Measurements from ENCODE around the gene FADS3. TPM values are rescaled to one million over a fixed set of nuclear protein-coding genes. Genes with fewer than 3 reads are reported as not detected.

Gene FADS3
- total RNA-seq, 1 experiment from 2014 or later, result 22.6 TPM

DNA sequence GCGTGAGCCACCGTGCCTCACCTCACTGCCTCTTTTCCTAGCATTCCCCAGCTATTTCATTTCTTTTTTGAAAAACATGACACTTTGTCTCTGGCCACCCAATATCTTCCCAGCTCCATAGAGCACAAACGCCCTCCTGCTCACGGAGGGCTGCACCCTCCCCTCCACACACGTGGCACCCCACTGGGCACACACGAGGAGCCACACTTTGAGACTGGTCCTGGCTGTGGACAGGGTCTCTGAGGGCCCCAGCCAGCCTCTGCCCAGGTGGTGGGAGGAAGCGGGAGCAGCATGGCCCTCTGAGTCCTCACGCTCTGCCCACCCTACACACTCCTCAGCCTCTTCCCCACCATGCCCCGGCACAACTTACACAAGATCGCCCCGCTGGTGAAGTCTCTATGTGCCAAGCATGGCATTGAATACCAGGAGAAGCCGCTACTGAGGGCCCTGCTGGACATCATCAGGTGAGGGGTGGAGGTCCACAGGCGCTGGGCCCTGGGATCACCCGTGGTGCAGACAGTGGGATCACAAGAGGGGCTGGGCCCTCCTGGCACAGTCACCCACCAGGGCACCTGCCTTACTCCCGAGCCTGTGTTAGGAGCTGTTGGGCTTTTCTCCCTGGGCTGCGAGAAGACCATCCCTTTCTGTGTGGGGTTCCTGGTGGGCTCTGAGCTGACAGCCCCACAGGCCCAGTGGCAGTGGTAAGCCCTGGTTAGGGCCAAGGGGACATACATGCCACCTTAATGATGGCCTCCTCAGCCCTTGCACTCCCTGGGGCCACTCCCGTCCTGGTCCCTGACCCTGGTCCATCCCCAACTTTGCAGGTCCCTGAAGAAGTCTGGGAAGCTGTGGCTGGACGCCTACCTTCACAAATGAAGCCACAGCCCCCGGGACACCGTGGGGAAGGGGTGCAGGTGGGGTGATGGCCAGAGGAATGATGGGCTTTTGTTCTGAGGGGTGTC is 26.2 kb downstream of the FADS3 start:
- in situ Hi-C loops (cut with HindIII; ENCODE audit: low pct_unique_long_range_greater_than_20kb, low sequenced_read_pairs), result no loop called here

DNA sequence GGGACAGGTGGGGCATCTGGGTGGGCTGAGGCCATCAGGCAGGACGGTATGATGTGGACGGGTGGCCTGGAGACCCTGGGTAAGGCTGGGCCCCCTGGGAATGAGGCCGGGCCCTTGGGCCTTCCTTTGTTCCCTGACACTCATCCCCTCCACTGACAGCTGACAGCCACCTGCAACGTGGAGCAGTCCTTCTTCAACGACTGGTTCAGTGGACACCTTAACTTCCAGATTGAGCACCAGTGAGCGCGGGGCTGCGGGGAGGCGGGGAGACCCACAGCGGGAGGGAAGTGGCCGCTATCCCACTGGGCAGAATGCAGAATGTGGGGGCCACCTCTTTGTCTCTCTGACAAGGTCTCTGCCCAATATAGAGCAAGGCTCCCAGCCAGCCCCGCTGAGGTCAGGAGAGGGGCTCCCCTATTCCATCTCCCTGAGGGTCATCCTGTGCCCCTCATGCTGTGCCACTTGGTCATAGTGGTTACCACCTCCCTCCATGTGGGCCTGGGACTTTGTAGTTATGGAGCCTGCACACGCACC is 27.7 kb downstream of the FADS3 start:
- Histone ChIP-seq H3K4me1 (ENCODE audit: control insufficient read depth, insufficient read depth, low read length) (no peaks in the 10 kb centered on the region; the same call in 1 of the 2 replicates), H3K27ac (ENCODE audit: low read length) (no peak overlapping the region), H3K9me3 (ENCODE audit: control insufficient read depth, insufficient read depth, low read depth, low read length) (no peaks in the 10 kb centered on the region), H3K27me3 (ENCODE audit: control insufficient read depth, insufficient read depth, low read length) (no peaks in the 10 kb centered on the region), H3K4me3 (ENCODE audit: low read depth in 2 of 2, low read length in 2 of 2) (no peak overlapping the region), H3K36me3 (ENCODE audit: control insufficient read depth, insufficient read depth, low read length) (no peaks in the 10 kb centered on the region; the same call in 1 of the 2 replicates)
- no TSS peak for BruUV-seq (replicated peaks)
- intact Hi-C loops (cut with micrococcal nuclease; ENCODE audit: unreplicated experiment), result no loop called here
- no peak for ATAC-seq
- POLR2A ChIA-PET, result interaction anchor here (0.6 kb wide), 1 partner anchor 67 kb away, joined by 3 read pairs; no protein-coding TSS in a partner anchor
- CTCF ChIA-PET, result interaction anchor here (0.5 kb wide), 1 partner anchor 110 kb away, joined by 3 read pairs; no protein-coding TSS in a partner anchor
- TF ChIP-seq, protein P1, sequence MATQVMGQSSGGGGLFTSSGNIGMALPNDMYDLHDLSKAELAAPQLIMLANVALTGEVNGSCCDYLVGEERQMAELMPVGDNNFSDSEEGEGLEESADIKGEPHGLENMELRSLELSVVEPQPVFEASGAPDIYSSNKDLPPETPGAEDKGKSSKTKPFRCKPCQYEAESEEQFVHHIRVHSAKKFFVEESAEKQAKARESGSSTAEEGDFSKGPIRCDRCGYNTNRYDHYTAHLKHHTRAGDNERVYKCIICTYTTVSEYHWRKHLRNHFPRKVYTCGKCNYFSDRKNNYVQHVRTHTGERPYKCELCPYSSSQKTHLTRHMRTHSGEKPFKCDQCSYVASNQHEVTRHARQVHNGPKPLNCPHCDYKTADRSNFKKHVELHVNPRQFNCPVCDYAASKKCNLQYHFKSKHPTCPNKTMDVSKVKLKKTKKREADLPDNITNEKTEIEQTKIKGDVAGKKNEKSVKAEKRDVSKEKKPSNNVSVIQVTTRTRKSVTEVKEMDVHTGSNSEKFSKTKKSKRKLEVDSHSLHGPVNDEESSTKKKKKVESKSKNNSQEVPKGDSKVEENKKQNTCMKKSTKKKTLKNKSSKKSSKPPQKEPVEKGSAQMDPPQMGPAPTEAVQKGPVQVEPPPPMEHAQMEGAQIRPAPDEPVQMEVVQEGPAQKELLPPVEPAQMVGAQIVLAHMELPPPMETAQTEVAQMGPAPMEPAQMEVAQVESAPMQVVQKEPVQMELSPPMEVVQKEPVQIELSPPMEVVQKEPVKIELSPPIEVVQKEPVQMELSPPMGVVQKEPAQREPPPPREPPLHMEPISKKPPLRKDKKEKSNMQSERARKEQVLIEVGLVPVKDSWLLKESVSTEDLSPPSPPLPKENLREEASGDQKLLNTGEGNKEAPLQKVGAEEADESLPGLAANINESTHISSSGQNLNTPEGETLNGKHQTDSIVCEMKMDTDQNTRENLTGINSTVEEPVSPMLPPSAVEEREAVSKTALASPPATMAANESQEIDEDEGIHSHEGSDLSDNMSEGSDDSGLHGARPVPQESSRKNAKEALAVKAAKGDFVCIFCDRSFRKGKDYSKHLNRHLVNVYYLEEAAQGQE (IDR thresholded peaks at IDR 0.05; ENCODE audit: insufficient read depth in 1 of 2, low read depth in 2 of 2, low read length in 1 of 2), result no peak
- TF ChIP-seq SIN3A (IDR thresholded peaks at IDR 0.05; ENCODE audit: borderline replicate concordance, insufficient read depth, low read depth, low read length) (no peak), POLR2AphosphoS5 (IDR thresholded peaks at IDR 0.05; ENCODE audit: low read depth, low read length) (no peak), TCF7L2 (IDR thresholded peaks at IDR 0.05; ENCODE audit: low read depth, low read length) (no peak)
- TF ChIP-seq, protein P2, sequence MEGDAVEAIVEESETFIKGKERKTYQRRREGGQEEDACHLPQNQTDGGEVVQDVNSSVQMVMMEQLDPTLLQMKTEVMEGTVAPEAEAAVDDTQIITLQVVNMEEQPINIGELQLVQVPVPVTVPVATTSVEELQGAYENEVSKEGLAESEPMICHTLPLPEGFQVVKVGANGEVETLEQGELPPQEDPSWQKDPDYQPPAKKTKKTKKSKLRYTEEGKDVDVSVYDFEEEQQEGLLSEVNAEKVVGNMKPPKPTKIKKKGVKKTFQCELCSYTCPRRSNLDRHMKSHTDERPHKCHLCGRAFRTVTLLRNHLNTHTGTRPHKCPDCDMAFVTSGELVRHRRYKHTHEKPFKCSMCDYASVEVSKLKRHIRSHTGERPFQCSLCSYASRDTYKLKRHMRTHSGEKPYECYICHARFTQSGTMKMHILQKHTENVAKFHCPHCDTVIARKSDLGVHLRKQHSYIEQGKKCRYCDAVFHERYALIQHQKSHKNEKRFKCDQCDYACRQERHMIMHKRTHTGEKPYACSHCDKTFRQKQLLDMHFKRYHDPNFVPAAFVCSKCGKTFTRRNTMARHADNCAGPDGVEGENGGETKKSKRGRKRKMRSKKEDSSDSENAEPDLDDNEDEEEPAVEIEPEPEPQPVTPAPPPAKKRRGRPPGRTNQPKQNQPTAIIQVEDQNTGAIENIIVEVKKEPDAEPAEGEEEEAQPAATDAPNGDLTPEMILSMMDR (IDR thresholded peaks at IDR 0.05), result no peak
- no peak for DNase-seq (ENCODE audit: low read depth, low spot score)
- in situ Hi-C loops (cut with HindIII; ENCODE audit: low pct_unique_long_range_greater_than_20kb, low sequenced_read_pairs), result no loop called here

More for the DNA sequence above, 26.2 kb downstream of the FADS3 start:
- Histone ChIP-seq H3K27ac (ENCODE audit: low read length) (no peak overlapping the region), H3K4me3 (ENCODE audit: low read depth in 2 of 2, low read length in 2 of 2) (no peak overlapping the region), H3K27me3 (ENCODE audit: control insufficient read depth, insufficient read depth, low read length) (no peaks in the 10 kb centered on the region), H3K4me1 (ENCODE audit: control insufficient read depth, insufficient read depth, low read length) (peaks cover 5% of the 10 kb centered on the region; the same call in 1 of the 2 replicates), H3K9me3 (ENCODE audit: control insufficient read depth, insufficient read depth, low read depth, low read length) (no peaks in the 10 kb centered on the region), H3K36me3 (ENCODE audit: control insufficient read depth, insufficient read depth, low read length) (no peaks in the 10 kb centered on the region)
- CTCF ChIA-PET, result no interaction called here
- POLR2A ChIA-PET, result no interaction called here
- ATAC-seq (no peak), DNase-seq (ENCODE audit: low read depth, low spot score) (no peak)
- TF ChIP-seq, protein P1 (IDR thresholded peaks at IDR 0.05; ENCODE audit: insufficient read depth in 1 of 2, low read depth in 2 of 2, low read length in 1 of 2), result no peak
- TF ChIP-seq, protein P2 (IDR thresholded peaks at IDR 0.05), result no peak
- TF ChIP-seq SIN3A (IDR thresholded peaks at IDR 0.05; ENCODE audit: borderline replicate concordance, insufficient read depth, low read depth, low read length) (no peak), POLR2AphosphoS5 (IDR thresholded peaks at IDR 0.05; ENCODE audit: low read depth, low read length) (0 out of 2 replicates have a peak, but pooled peaks have one; percentile 29), TCF7L2 (IDR thresholded peaks at IDR 0.05; ENCODE audit: low read depth, low read length) (no peak)
- intact Hi-C loops (cut with micrococcal nuclease; ENCODE audit: unreplicated experiment), result no loop called here
- BruUV-seq (replicated peaks), result no TSS peak

Data from Panc1 (cell line).